ENCODE measurements around the gene ATP8A2.
A peak's percentile ranks its signal among the peaks of the same experiment; 100 is the strongest.
"Not testable (repeated sequence)": the region's sequence is repeated elsewhere in the genome, so short reads cannot be mapped to it uniquely, and the experiment has no call there.

ATP8A2 gene

GRCh38 chr13:25466880-25467279 lies 95.1 kb downstream of the ATP8A2 start:
- no peak for DNase-seq

DNA sequence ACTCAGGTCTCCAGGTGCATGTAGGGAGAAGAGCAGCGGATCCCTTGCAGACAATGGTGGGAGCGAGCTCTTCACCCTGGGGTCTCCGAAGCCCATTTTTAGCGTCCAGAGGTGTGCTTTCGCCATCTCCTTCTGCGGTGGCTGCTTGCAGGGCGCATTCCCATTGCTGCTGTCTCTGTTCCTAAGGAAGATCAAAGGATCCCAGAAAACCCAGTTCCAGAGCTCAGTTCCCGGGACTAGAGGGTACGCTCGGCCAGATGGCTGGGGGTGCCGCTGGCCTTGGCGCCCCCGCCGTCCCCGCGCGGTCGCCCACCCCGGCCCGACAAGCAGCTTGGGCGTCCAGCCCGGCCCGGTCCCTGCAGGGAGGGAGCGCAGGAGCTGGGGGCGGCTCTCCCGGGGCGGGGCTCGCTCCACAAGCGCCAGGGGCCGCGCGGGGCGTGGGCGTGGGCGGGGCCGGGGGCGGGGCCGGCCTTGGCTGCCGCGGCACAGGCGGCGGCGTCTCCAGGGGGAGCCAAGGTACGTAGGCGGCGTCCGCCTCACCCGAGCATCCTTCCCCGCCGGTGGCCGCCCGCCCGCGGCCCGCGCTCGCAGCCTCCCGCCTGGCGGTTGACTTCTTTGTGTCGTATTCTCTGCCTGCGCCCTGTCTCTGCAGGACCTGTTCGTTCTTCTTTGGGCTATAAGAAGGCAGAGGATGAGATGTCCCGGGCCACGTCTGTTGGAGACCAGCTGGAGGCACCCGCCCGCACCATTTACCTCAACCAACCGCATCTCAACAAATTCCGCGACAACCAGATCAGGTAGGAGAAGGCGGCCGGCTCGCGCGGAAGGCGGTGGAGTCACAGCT lies 96.8 kb downstream of the ATP8A2 start:
- DNase-seq: peak; percentile 52

DNA sequence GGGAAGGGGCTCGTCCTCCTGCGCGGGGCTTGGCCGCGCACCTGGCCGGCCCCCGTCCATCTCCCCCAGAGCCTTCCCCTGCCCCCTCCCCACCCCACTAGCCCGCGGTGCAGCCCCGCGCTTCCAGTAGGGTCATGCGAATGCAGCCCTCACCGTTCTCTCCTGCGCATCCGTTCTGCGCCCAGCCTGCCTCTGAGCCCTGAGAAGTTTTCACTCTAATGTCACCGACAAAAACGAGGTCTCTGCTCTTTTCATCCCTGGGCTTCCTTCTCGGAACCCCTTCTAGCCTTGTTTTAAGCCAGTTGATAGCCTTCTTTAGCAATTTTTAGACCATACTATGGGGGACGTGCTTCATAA lies 97.4 kb downstream of the ATP8A2 start:
- DNase-seq: no peak

- no peak for DNase-seq
These were observed 102.1 kb downstream of the ATP8A2 start for GRCh38 chr13:25473864-25474263.

- no peak for DNase-seq
These were observed 106.4 kb downstream of the ATP8A2 start for GRCh38 chr13:25478186-25478585.

DNA sequence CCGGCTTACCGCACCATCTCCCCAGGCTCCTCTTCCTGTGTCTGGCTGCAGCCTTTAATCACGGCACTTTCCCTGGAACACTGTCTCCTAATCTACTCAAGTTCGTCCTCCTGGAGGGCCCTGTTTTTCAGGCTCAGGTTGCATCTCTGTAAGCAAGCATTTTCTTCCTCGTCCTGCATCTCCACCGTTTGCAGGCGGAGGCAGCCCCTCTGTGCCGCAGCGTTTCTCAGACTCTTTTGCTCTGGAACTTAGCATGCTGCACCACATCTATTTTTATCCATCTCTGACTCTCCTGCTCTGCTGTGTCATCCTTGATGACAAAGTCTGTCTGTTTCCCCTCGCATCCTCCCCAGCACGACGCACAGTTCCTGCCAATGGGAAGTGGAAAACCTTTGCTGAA lies 117.5 kb downstream of the ATP8A2 start:
- no peak for DNase-seq

DNA sequence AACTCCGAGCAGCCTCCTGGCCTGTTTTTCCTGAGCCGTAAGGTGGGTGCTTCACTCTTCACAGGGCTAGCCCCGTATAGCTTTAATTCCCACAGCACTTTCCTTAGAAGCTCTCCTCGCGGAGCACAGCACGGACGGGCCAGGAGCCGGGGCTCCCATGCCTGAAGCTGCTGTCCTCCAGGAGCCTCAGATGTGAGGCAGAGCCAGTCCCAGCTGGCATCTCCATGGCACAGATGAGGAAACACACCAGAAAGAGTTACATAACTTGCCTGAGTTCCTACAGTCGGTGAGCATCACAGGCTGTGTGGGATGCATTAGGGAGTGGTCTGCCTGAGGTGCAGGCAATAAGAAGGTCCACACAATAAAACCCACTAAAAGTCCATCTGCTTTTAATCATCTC lies 118.5 kb downstream of the ATP8A2 start:
- DNase-seq: no peak

- no peak for DNase-seq
These were observed 122.3 kb downstream of the ATP8A2 start for GRCh38 chr13:25493931-25494640.

DNA sequence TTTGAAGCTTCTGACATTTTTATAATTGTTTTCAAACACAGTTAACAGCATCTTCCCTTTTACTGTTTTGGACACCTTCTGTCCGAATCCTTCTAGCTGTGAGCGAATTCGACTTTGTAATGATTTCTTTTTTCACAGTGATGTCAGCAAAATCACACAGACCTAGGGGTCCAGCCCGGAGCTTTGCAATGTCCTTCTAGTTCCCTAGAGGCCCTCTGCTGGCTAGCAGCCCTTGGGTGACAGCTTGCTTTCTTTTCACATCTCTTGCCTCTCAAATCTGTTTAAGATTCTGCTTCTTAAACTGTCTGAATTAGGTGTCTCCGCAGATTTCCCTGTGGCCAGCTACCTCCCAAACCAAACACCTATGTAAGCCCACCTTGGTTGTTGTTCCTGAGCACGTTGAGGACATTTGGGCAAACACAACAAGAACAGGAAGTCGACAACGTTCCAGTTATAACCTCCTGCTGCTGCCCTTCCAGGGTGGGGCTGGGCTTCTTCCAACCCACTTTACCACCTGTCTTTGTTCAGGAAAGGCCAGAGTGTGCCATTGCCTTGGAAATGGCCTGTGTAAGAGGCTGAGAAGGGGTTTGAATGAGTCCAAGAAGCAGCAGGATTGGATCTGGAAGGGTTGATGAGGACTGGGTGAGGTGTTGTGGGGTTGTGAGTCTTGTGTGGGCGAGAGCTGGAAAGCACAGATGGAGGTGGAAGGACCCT lies 123.1 kb downstream of the ATP8A2 start:
- no peak for DNase-seq

- DNase-seq: no peak
These were observed 129.5 kb downstream of the ATP8A2 start for GRCh38 chr13:25501231-25501630.

- no peak for DNase-seq
These were observed 130.3 kb downstream of the ATP8A2 start for GRCh38 chr13:25502031-25502430.

DNA sequence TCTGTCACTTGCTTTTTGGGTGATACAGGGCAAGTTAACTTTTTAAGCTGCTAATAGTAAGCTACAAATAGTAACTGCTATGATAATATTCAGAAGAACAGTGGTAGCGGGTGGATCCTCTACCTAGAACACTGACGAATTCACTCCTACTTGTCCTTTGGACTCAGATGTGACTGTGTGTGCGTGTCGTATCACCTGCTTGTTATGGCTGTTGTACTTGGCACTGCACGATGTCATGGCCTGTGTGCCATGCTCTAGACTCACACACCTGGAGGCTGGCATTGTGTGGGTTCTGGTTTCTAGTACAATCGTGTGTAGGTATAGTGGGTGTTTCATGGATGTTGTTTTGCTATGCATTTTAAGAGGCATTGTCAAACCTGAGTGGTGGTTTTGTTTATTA lies 130.8 kb downstream of the ATP8A2 start:
- DNase-seq: no peak

DNA sequence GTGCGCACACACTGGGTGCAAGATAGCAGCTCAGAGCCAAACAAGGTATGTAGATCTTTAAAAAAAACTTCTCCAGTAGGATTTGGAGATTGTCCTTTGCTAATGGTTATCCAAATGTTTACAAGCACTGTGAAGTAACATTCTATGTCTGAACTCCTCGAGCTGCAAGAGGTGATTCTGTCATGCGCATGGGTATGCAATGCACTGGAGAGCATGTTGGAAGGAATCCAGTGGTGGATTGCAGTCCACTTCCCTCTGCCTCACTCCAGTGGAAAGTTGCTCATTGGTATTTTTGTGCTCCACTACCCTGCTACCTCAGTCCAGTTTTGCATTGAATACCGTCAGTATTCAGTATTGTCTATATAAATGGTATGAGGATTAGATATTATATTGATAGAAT lies 132.1 kb downstream of the ATP8A2 start:
- DNase-seq: no peak

DNA sequence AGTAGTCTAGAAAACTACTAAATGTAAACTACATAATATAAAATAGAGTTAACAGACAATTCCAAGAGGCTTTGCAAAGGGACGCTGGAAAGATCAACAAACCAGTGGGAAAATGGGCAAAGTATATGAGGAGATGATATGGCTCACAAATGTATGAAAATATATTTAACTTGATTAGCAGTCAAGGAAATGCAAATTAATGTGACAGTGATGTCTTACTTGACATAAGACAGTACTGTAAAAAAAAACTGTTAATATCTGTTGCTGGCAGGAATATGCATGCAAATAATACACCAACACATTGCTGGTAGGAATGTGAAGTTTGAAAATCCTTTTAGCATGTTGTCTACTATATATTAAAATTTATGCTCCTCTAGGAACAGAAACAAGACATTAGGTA lies 136.1 kb downstream of the ATP8A2 start:
- no peak for DNase-seq

GRCh38 chr13:25513060-25513459 lies 141.3 kb downstream of the ATP8A2 start:
- DNase-seq: not testable (repeated sequence)

- DNase-seq: no peak
These were observed 146.7 kb downstream of the ATP8A2 start for GRCh38 chr13:25518441-25518840.

GRCh38 chr13:25525884-25526283 lies 154.1 kb downstream of the ATP8A2 start:
- DNase-seq: no peak

- no peak for DNase-seq
These were observed 156.5 kb downstream of the ATP8A2 start for GRCh38 chr13:25528266-25528665.

DNA sequence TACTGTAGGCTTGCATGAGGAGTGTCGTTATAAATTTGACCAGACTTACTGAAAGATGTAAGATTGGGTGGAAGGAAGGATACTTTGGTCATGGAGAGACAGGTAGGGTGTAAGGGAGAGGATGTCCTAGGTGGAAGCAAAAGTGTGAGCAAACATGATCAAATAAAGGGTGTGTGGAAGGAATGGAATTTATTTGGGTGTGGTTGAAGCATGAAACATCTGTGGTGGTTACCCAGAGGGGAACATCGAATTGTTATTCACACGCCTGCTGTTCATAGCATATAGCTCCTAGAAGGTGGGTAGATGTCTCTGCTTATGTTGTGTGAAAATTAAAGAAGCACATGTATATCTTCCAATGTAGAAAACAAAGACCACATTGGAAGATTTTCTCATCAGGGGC lies 157.7 kb downstream of the ATP8A2 start:
- no peak for DNase-seq

DNA sequence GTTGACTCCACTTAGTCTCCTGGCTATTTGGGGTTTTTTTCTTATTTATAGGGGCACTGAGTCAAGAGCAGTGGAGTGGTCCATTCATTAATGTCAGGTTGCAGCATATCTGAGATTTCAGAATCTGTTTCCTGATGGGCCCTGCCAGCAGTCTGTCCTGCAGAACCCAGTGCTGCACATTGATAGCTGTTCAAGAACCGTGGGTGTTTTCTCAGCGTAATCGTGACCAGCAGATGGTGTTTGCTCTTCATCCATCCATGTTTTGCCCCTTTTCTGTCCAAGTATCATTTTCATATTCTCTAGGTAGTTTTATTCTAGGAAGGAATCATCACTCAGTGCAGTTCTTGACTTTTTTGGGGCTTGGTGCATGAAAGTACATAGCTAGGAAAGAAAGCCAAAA lies 166.5 kb downstream of the ATP8A2 start:
- DNase-seq: no peak

DNA sequence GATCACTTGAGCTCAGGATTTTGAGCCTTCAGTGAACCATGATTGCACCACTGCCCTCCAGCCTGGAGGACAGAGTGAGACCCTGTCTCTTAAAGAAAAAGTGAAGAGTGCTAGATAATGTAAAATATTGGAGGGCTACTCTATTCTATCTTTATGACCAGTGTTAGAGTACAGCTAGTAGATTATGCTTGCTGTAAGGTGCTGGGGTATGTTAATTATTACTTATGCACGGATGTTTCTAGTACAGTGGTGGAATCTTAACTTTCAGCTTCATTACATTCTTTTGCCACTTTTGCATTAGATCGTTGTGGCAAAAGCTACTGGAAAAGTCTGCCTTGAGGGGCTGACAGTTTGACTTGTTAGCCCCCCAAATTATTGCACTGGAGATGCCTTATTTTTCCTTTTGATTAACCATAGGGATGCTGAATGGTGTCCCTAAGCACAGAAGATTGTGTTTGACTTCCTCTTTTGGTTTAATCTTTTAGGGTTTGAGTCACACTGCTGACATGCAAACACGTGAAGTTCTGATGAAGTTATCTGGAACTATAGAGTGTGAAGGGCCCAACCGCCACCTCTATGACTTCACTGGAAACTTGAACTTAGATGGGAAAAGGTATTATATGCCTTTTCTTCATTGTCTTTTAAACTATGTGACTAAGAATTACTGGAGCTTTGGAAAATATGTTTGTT lies 169.8 kb downstream of the ATP8A2 start:
- no peak for DNase-seq

- not testable (repeated sequence) for DNase-seq
These were observed 177.2 kb downstream of the ATP8A2 start for GRCh38 chr13:25548991-25549390.

GRCh38 chr13:25561812-25562211 lies 190.0 kb downstream of the ATP8A2 start:
- DNase-seq: no peak

Measured in stimulated activated CD4-positive, alpha-beta T cell treated with anti-CD3 and anti-CD28 coated beads, Interleukin-15, amount 100 ng/mL, for 24 hours (primary cell).